HFFc6 (cell line): ENCODE results near the gene ERICH6. TPM values are rescaled to one million over a fixed set of nuclear protein-coding genes. Genes with fewer than 3 reads are reported as not detected.

Source experiments
- DNase-seq: peaks from one replicate; pipeline ENCODE4 v3.0.0-alpha.2; 2018
- H3K27ac Mint-ChIP-seq: 2 replicates; pipeline ENCODE4 v1.8.0; 2020; ENCODE audit warnings: mild to moderate bottlenecking, mixed read lengths
- H3K27me3 Mint-ChIP-seq: 2 replicates; pipeline ENCODE4 v1.8.0; 2021; ENCODE audit warnings: mild to moderate bottlenecking, moderate library complexity, mixed read lengths; ENCODE audit not compliant: insufficient read depth
- H3K36me3 Mint-ChIP-seq: 2 replicates; pipeline ENCODE4 v1.8.0; 2021; ENCODE audit warnings: low read depth, mixed read lengths
- H3K4me1 Mint-ChIP-seq: 2 replicates; pipeline ENCODE4 v1.8.0; 2020; ENCODE audit warnings: low read depth, mixed read lengths
- H3K4me3 Mint-ChIP-seq: 2 replicates; pipeline ENCODE4 v1.8.0; 2020; ENCODE audit warnings: mild to moderate bottlenecking, moderate library complexity, mixed read lengths
- H3K9me3 Mint-ChIP-seq: 2 replicates; pipeline ENCODE4 v1.8.0; 2020; ENCODE audit warnings: mild to moderate bottlenecking, mixed read lengths
- total RNA-seq, 6 experiments: library from RNA; stranded (reverse); fragmentation: NEBNext Ultra II Directional; extraction: Animal tissue kit (Norgen Biotek cat#: 25700); gene quantifications; 2 replicates in 1 of 6; 3 replicates in 5 of 6; pipeline ENCODE4 v1.2.3, GENCODE V29; 2021
- TF ChIP-seq, protein P1 (sequence below): fragments of 200-600 bp; sonication (generic); IDR thresholded peaks from 2 replicates; pipeline ENCODE4 v1.5.0; 2021; ENCODE audit warnings: antibody characterized with exemption, mild to moderate bottlenecking

Gene ERICH6
- total RNA-seq, 6 experiments from 2014 or later = 0.30 TPM; not detected in 5

DNA sequence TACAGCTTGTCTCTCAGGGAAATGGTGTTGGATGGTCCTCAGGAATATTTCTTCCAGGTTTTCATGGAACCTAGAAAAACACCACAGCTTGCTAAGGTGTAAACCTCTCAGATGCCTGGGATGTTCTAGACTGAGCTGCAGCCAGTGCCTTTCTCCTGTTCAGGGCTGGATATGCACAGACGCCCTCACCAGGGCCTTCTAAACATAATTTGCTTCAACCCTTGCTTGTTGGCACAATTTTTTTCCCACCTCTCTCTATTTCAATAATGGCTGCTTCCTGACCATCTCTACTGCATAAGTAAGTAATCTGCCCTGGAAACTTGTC, 31.0 kb upstream of the ERICH6 start:
- no peaks in the 10 kb centered on the region for H3K9me3 Mint-ChIP-seq
- no peak for DNase-seq
- TF ChIP-seq, protein P1, sequence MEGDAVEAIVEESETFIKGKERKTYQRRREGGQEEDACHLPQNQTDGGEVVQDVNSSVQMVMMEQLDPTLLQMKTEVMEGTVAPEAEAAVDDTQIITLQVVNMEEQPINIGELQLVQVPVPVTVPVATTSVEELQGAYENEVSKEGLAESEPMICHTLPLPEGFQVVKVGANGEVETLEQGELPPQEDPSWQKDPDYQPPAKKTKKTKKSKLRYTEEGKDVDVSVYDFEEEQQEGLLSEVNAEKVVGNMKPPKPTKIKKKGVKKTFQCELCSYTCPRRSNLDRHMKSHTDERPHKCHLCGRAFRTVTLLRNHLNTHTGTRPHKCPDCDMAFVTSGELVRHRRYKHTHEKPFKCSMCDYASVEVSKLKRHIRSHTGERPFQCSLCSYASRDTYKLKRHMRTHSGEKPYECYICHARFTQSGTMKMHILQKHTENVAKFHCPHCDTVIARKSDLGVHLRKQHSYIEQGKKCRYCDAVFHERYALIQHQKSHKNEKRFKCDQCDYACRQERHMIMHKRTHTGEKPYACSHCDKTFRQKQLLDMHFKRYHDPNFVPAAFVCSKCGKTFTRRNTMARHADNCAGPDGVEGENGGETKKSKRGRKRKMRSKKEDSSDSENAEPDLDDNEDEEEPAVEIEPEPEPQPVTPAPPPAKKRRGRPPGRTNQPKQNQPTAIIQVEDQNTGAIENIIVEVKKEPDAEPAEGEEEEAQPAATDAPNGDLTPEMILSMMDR = no peak
- no peaks in the 10 kb centered on the region for H3K27me3 Mint-ChIP-seq
- no peaks in the 10 kb centered on the region for H3K36me3 Mint-ChIP-seq
- H3K27ac Mint-ChIP-seq = no peak overlapping the region
- peaks cover 15% of the 10 kb centered on the region for H3K4me1 Mint-ChIP-seq
- H3K4me3 Mint-ChIP-seq = no peak overlapping the region

DNA sequence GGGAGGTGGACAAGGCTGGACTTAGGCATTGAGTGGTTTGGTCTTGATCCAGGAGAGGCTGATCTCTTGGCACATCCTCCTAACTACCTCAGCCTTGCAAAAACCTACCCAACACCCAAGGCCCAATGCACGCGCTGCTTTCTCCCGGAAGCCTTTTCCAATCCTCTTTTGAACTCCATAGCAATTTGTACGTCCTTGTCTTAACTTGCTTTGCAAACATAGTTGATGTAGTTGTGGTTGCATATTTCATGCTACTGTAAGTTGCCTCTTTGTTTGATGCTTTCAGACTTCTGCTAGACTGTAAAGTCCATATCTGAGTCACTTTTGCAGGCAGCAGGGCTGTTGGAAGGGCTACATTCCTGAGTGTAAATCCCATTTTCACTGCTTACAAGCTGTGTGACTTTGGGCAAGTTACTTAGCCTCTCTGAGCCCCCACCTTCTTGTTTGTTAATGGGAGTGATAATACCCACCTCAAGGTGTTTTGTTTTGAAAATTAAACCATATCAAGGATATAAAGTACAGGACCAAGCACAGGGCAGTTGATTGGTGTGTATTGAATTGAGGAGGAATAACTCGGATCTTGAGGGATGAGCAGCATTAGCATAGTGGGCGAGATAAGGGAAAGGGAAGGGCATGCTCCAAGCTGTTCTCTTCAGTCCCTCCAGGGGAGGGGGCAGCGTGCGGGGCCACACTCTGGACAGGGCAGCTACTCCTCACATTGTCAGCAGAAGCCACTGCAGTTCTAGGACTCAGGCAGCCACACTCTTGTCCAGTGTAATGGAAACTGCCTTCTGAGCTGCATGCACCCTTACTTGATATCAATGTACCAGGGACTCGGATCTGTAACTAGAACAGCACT, 30.4 kb upstream of the ERICH6 start:
- H3K4me3 Mint-ChIP-seq = no peak overlapping the region
- peaks cover 15% of the 10 kb centered on the region for H3K4me1 Mint-ChIP-seq
- no peaks in the 10 kb centered on the region for H3K36me3 Mint-ChIP-seq
- DNase-seq = no peak
- no peaks in the 10 kb centered on the region for H3K27me3 Mint-ChIP-seq
- TF ChIP-seq, protein P1 = no peak
- H3K27ac Mint-ChIP-seq = no peak overlapping the region
- H3K9me3 Mint-ChIP-seq = no peaks in the 10 kb centered on the region

DNA sequence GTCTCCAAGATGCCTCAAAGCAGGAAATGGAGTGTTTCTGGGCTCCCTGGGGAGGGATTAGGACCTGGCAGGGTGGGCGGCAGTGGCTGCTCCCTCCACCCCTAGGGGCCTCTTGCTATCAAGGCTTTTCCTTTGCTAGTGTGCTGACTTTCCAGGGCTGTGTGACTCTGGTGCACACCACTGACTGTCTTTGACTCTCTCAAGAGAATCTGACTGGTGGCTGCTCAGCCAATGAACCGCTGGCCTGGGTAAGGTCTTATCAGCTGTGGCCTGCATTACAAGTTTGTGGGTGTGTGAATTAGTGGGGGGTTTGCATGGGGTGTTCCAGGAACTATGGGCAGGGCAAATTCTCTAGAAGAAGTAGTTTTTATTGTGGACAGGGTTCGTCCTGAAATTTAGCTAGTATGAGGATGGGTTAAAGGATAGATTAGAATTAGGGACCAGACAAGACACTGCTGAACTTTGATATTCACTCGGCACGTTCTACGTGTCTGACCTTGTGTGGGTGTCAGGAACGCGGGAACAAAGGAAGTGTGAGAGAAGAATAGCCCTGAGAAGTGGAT, 29.7 kb upstream of the ERICH6 start:
- TF ChIP-seq, protein P1 = no peak
- Mint-ChIP-seq H3K36me3 (no peaks in the 10 kb centered on the region), H3K4me3 (no peak overlapping the region), H3K4me1 (peaks cover 12% of the 10 kb centered on the region), H3K9me3 (no peaks in the 10 kb centered on the region), H3K27me3 (no peaks in the 10 kb centered on the region), H3K27ac (no peak overlapping the region)
- DNase-seq = no peak

DNA sequence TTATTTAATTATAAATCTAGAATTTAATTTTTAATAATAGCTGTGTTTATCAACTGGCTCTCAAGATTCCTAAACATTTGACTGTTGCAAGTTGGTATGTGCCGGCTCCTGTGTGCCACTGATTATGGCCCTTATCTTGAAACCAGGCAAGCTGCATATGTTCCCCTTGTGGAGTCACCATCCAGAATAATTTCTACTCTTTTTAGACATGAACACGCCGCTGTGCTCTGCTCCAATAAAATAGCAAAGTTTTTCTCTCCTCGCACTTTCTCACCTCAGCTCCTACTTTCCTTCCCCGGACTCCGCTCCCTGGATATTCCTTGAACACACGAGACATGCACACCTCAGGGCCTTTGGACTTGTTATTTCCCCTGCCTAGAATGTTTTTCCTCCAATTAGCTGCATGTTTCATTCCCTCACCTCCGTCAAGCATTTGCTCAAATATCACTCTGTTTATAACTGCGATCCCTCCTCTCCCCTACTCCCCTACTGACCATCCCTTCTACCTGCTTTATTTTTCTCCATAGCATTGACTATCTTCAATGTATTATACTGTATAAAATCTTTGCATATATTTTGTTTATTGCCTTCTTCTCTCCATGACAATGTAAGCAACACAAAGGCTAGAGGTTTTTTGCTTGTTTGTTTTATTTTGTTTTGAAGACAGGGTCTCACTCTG, 26.1 kb upstream of the ERICH6 start:
- no peak for DNase-seq
- TF ChIP-seq, protein P1 = no peak

DNA sequence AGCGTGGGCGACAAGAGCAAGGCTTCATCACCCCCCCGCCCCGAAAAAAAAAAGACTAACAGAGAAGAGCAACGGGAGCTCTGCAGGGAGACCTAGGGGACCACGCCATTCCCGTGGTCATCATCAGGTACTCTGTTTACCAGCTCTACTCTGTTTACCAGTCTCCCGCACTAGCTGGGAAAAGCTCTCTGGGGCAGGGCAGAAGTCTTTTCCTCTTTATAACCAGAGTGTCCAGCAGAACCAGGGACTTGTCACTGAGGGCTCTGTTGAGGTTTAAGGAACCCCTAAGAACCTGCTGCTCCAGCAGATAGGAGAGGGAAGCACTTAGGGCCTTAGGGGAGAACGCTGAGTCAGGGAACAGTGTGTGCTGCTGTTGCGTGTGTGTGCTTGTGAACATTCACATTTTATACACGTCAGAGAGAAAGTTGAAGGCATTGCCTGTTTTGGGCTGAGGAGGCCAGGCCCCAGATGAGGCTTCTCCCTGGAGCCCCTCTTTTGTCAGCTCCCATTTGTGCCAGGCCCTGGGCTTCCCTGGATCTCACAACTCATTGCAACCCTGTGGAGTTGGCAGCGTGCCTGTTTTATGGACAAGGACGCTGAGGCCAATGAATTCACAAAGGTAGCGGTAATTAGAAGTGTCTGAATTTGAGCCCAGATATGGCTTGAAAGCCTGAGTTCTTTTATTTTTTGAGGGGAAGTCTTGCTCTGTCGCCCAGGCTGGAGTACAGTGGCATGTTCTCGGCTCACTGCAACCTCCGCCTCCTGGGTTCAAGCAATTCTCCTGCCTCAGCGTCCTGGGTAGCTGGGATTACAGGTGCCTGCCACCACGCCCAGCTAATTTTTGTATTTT, 24.2 kb upstream of the ERICH6 start:
- Mint-ChIP-seq H3K4me3 (no peak overlapping the region), H3K27ac (no peak overlapping the region), H3K9me3 (no peaks in the 10 kb centered on the region), H3K27me3 (peaks cover 2% of the 10 kb centered on the region), H3K36me3 (no peaks in the 10 kb centered on the region), H3K4me1 (peaks cover 7% of the 10 kb centered on the region)
- TF ChIP-seq, protein P1 = no peak
- DNase-seq = no peak

More for the DNA sequence above, 26.1 kb upstream of the ERICH6 start:
- H3K4me1 Mint-ChIP-seq = no peaks in the 10 kb centered on the region
- H3K36me3 Mint-ChIP-seq = no peaks in the 10 kb centered on the region
- no peaks in the 10 kb centered on the region for H3K27me3 Mint-ChIP-seq
- no peak overlapping the region for H3K4me3 Mint-ChIP-seq
- H3K9me3 Mint-ChIP-seq = no peaks in the 10 kb centered on the region
- H3K27ac Mint-ChIP-seq = no peak overlapping the region
